WTC11 (cell line): ENCODE measurements around the gene UEVLD. TPM values are rescaled to one million over a fixed set of nuclear protein-coding genes. Genes with fewer than 3 reads are reported as not detected.

ENCODE experiments used
- total RNA-seq: library from RNA; stranded (reverse); gene quantifications from 3 replicates; pipeline ENCODE4 v1.2.3, GENCODE V29; 2021

UEVLD gene
- total RNA-seq, 1 experiment from 2014 or later, result 7.5 TPM

Other genes with a start within 250 kb of the UEVLD start
- gene LDHA, start 194.2 kb downstream of the UEVLD start, total RNA-seq, result 644 to 1,009 TPM (median 1,007 TPM) in 3 replicates
- gene LDHC, start 176.4 kb downstream of the UEVLD start, total RNA-seq, result 0.27 TPM in 1 of 3 replicates, not detected in the others
- gene LDHAL6A, start 132.9 kb downstream of the UEVLD start, total RNA-seq, result not detected in 3 replicates
- gene TSG101, start 61.8 kb downstream of the UEVLD start, total RNA-seq, result 41.7 to 42.6 TPM (median 42.3 TPM) in 3 replicates
- gene MISFA, start 11.1 kb upstream of the UEVLD start, total RNA-seq, result 2.3 to 3.2 TPM (median 3.2 TPM) in 3 replicates
- 14.0 to 14.3 TPM (median 14.3 TPM) in 3 replicates for gene SPTY2D1, start 45.6 kb upstream of the UEVLD start, total RNA-seq
- gene TMEM86A, start 110.0 kb upstream of the UEVLD start, total RNA-seq, result 1.3 to 1.7 TPM (median 1.6 TPM) in 3 replicates
- 0.32 to 0.64 TPM (median 0.52 TPM) in 3 replicates for gene IGSF22, start 137.5 kb upstream of the UEVLD start, total RNA-seq
- gene PTPN5, start 203.1 kb upstream of the UEVLD start, total RNA-seq, result 4.5 to 7.4 TPM (median 6.7 TPM) in 3 replicates